ENCODE results near the gene IFT122.

- TF ChIP-seq CTCF (IDR thresholded peaks at IDR 0.05) (no peak), POLR2A (IDR thresholded peaks at IDR 0.05) (no peak)
Observed at GRCh38 chr3:129525341-129525968, 85.4 kb downstream of the IFT122 start.

All from testis (tissue), 2 donors.